Ishikawa (cell line): Measurements from ENCODE around the gene NTRK3.

ENCODE experiments used
- CEBPB ChIP-seq: IDR thresholded peaks from 2 replicates; pipeline ENCODE4 v1.6.1; 2012
- CREB1 ChIP-seq: IDR thresholded peaks from 2 replicates; pipeline ENCODE4 v1.6.1; 2012; ENCODE audit warnings: low read depth
- EP300 ChIP-seq: IDR thresholded peaks from 2 replicates; pipeline ENCODE4 v1.6.1; 2012; ENCODE audit warnings: borderline replicate concordance
- FOXM1 ChIP-seq: IDR thresholded peaks from 2 replicates; pipeline ENCODE4 v1.6.1; 2012; ENCODE audit warnings: low read depth, borderline replicate concordance
- NFIC ChIP-seq: IDR thresholded peaks from 2 replicates; pipeline ENCODE4 v1.6.1; 2012
- RAD21 ChIP-seq: IDR thresholded peaks from 2 replicates; pipeline ENCODE4 v1.6.1; 2012; ENCODE audit warnings: low read depth
- REST ChIP-seq: IDR thresholded peaks from 2 replicates; pipeline ENCODE4 v1.6.1; 2012; ENCODE audit warnings: low read depth, mild to moderate bottlenecking
- TEAD4 ChIP-seq: IDR thresholded peaks from 2 replicates; pipeline ENCODE4 v1.6.1; 2012
- YY1 ChIP-seq: IDR thresholded peaks from 2 replicates; pipeline ENCODE4 v1.6.1; 2012; ENCODE audit warnings: low read depth
- ZBTB7A ChIP-seq: IDR thresholded peaks from 2 replicates; pipeline ENCODE4 v1.6.1; 2012; ENCODE audit warnings: low read depth
- TF ChIP-seq, protein P1 (sequence below): IDR thresholded peaks from 2 replicates; pipeline ENCODE4 v1.6.1; 2012

DNA sequence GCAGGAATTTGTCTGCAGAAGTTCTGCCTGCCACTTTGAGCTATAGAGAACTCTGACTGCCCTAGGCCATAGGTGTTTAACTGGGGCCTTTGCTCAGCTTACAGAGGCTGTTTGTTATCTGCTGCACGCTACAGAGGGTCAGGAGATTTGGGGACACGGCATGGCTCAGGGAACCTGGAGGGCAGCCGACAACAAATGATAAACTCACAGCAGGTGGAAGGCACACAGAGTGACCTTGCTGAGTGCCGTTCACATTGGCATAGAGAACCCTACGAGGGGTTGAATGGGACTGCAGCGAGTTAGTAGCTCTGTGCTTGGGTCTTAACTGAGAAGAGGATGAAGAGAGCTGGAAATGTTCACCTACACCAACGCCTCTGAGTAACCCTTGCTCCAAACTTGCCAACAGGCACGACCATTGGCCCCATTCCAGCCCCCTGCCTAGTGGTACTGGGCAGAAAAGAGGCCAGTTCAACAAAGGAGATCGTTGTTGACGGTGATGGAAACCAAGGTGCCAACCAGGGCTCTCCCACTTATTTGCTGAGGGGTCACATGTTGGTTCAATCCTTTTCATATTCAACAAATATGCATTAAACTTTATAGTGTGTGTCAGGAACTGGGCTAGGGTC is 301.1 kb downstream of the NTRK3 start:
- no peak for TF ChIP-seq YY1
- no peak for TF ChIP-seq RAD21
- TF ChIP-seq CEBPB: no peak
- TF ChIP-seq NFIC: no peak
- TF ChIP-seq, protein P1, sequence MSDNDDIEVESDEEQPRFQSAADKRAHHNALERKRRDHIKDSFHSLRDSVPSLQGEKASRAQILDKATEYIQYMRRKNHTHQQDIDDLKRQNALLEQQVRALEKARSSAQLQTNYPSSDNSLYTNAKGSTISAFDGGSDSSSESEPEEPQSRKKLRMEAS: no peak
- TF ChIP-seq CREB1: no peak
- no peak for TF ChIP-seq REST
- no peak for TF ChIP-seq FOXM1
- no peak for TF ChIP-seq ZBTB7A
- no peak for TF ChIP-seq EP300
- TF ChIP-seq TEAD4: no peak
